GM10266 (cell line): ENCODE measurements around the gene SACS.

ENCODE experiments used
- DNase-seq: peaks from one replicate; pipeline ENCODE4 v3.0.0; 2012; ENCODE audit errors: extremely low spot score
- CTCF ChIP-seq: IDR thresholded peaks from 2 replicates; pipeline ENCODE4 v1.5.1; 2012; ENCODE audit warnings: mild to moderate bottlenecking, low read depth; ENCODE audit not compliant: control insufficient read depth, insufficient read depth; ENCODE audit errors: missing control alignments

Gene SACS

GRCh38 chr13:23375001-23375971 is 58.2 kb downstream of the SACS start:
- TF ChIP-seq CTCF = peak; percentile 29
- DNase-seq = peak; percentile 99

GRCh38 chr13:23372264-23372906 is 61.1 kb downstream of the SACS start:
- no peak for DNase-seq
- TF ChIP-seq CTCF = no peak

- no peak for DNase-seq
- TF ChIP-seq CTCF = no peak
Measured at GRCh38 chr13:23367907-23368306, 65.6 kb downstream of the SACS start.

GRCh38 chr13:23365652-23366051 is 67.8 kb downstream of the SACS start:
- TF ChIP-seq CTCF = no peak
- DNase-seq = no peak

GRCh38 chr13:23359882-23360281 is 73.6 kb downstream of the SACS start:
- DNase-seq = no peak

GRCh38 chr13:23357349-23357748 is 76.2 kb downstream of the SACS start:
- DNase-seq = no peak
- no peak for TF ChIP-seq CTCF

More at GRCh38 chr13:23359882-23360281, 73.6 kb downstream of the SACS start:
- no peak for TF ChIP-seq CTCF

GRCh38 chr13:23356368-23356767 is 77.1 kb downstream of the SACS start:
- no peak for DNase-seq
- no peak for TF ChIP-seq CTCF
